ENCODE data around the gene GPR75. TPM values are rescaled to one million over a fixed set of nuclear protein-coding genes. Genes with fewer than 3 reads are reported as not detected.

GPR75 gene
- total and polyA plus RNA-seq, 2 donors from 2014 or later, result 0.17 to 2.4 TPM

DNA sequence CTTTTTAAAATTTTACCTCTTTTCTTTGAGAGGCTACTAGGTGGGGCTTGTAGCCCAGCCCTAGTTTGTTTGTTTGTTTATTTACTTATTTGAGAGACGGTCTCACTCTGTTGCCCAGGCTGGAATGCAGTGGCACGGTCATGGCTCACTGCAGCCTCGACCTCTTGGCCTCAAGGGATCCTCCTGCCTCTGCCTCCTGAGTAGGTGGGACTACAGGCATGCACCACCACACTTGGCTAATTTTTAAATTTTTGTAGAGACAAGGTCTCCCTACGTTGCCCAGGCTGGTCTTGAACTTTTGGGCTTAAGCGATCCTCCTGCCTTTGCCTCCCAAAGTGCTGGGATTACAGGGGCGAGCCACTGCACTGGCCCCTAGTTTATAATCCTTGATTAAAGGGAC lies 38.0 kb downstream of the GPR75 start:
- FAIRE-seq, result no peak
- Histone ChIP-seq H3K36me3 (ENCODE audit: control insufficient read depth in 2 of 3, insufficient read depth in 3 of 3, low read length in 3 of 3) (peaks cover 0 to 19% (median 3%) of the 10 kb centered on the region in 3 donors), H3K4me3 (ENCODE audit: low read length in 3 of 3) (no peak overlapping the region), H3K9ac (ENCODE audit: low read length in 3 of 3) (no peak overlapping the region), H3K9me3 (ENCODE audit: control insufficient read depth in 2 of 3, insufficient read depth in 1 of 3, low read length in 3 of 3) (no peaks in the 10 kb centered on the region), H3K27ac (ENCODE audit: low read depth in 2 of 2, low read length in 2 of 2) (no peak overlapping the region), H3K27me3 (ENCODE audit: control insufficient read depth, insufficient read depth, low read length) (no peaks in the 10 kb centered on the region), H3K4me1 (ENCODE audit: control insufficient read depth in 2 of 3, insufficient read depth in 2 of 3, low read depth in 1 of 3, low read length in 3 of 3) (no peaks in the 10 kb centered on the region)
- DNase-seq, result no peak
- no peak for TF ChIP-seq CTCF (IDR thresholded peaks at IDR 0.05; ENCODE audit: borderline replicate concordance, extremely low read depth, insufficient read depth)
- intact Hi-C loops (cut with DNase I), result no loop called here

GRCh38 chr2:53820711-53821110 lies 39.1 kb downstream of the GPR75 start:
- FAIRE-seq (no peak), DNase-seq (no peak)
- no peaks in the 10 kb centered on the region for H3K9me3 ChIP-seq (ENCODE audit: control insufficient read depth in 2 of 3, insufficient read depth in 1 of 3, low read length in 3 of 3)
- no peak overlapping the region for H3K27ac ChIP-seq (ENCODE audit: low read depth in 2 of 2, low read length in 2 of 2)
- peaks cover 0 to 19% (median 4%) of the 10 kb centered on the region in 3 donors for H3K36me3 ChIP-seq (ENCODE audit: control insufficient read depth in 2 of 3, insufficient read depth in 3 of 3, low read length in 3 of 3)
- no peak for TF ChIP-seq CTCF (IDR thresholded peaks at IDR 0.05; ENCODE audit: borderline replicate concordance, extremely low read depth, insufficient read depth)
- H3K27me3 ChIP-seq (ENCODE audit: control insufficient read depth, insufficient read depth, low read length), result no peaks in the 10 kb centered on the region
- no peak overlapping the region for H3K9ac ChIP-seq (ENCODE audit: low read length in 3 of 3)
- intact Hi-C loops (cut with DNase I), result no loop called here
- H3K4me1 ChIP-seq (ENCODE audit: control insufficient read depth in 2 of 3, insufficient read depth in 2 of 3, low read depth in 1 of 3, low read length in 3 of 3), result no peaks in the 10 kb centered on the region
- no peak overlapping the region for H3K4me3 ChIP-seq (ENCODE audit: low read length in 3 of 3)

DNA sequence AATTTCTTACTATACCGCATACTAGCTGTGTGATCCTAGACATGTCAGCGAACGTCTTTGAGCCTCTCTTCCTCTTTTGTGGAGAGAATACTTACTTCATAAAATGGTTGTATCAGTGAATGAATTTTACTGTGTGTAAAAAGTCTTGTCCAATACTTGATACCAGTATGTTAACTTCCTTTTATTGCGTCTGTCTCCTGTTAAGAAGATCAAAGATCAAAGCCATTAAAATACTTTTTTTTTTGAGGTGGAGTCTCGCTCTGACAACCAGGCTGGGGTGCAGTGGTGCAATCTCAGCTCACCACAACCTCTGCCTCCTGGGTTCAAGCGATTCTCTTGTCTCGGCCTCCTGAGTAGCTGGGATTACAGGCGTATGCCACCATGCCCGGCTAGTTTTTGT lies 39.7 kb downstream of the GPR75 start:
- Histone ChIP-seq H3K27me3 (ENCODE audit: control insufficient read depth, insufficient read depth, low read length) (no peaks in the 10 kb centered on the region), H3K4me3 (ENCODE audit: low read length in 3 of 3) (no peak overlapping the region), H3K36me3 (ENCODE audit: control insufficient read depth in 2 of 3, insufficient read depth in 3 of 3, low read length in 3 of 3) (peaks cover 0 to 24% (median 5%) of the 10 kb centered on the region in 3 donors), H3K9ac (ENCODE audit: low read length in 3 of 3) (no peak overlapping the region), H3K9me3 (ENCODE audit: control insufficient read depth in 2 of 3, insufficient read depth in 1 of 3, low read length in 3 of 3) (no peaks in the 10 kb centered on the region), H3K27ac (ENCODE audit: low read depth in 2 of 2, low read length in 2 of 2) (no peak overlapping the region), H3K4me1 (ENCODE audit: control insufficient read depth in 2 of 3, insufficient read depth in 2 of 3, low read depth in 1 of 3, low read length in 3 of 3) (no peaks in the 10 kb centered on the region)
- FAIRE-seq, result no peak
- intact Hi-C loops (cut with DNase I), result no loop called here
- DNase-seq, result no peak
- no peak for TF ChIP-seq CTCF (IDR thresholded peaks at IDR 0.05; ENCODE audit: borderline replicate concordance, extremely low read depth, insufficient read depth)

DNA sequence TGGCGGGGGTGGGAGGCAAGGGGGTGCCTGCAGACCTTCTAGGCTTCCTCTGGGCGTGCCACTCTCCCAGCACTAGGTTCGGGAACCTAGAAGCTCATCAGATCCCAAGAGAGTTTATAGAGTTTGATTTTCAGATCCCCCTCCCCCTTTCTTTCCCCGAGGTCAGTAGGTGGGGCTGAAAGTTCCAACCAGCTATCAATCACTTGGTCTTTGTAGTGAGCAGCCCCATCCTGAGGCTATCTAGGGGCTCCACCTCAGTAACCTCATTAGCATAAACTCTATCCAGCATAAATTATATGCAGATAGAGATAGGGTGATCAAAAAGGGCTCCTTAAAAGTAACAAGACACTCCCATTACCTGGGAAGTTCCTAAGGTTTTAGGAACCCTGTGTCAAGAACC lies 40.1 kb downstream of the GPR75 start:
- FAIRE-seq (no peak), DNase-seq (no peak)
- TF ChIP-seq CTCF (IDR thresholded peaks at IDR 0.05; ENCODE audit: borderline replicate concordance, extremely low read depth, insufficient read depth), result no peak
- Histone ChIP-seq H3K27me3 (ENCODE audit: control insufficient read depth, insufficient read depth, low read length) (no peaks in the 10 kb centered on the region), H3K4me3 (ENCODE audit: low read length in 3 of 3) (no peak overlapping the region), H3K9me3 (ENCODE audit: control insufficient read depth in 2 of 3, insufficient read depth in 1 of 3, low read length in 3 of 3) (no peaks in the 10 kb centered on the region), H3K36me3 (ENCODE audit: control insufficient read depth in 2 of 3, insufficient read depth in 3 of 3, low read length in 3 of 3) (peaks cover 0 to 24% (median 5%) of the 10 kb centered on the region in 3 donors), H3K4me1 (ENCODE audit: control insufficient read depth in 2 of 3, insufficient read depth in 2 of 3, low read depth in 1 of 3, low read length in 3 of 3) (no peaks in the 10 kb centered on the region), H3K9ac (ENCODE audit: low read length in 3 of 3) (no peak overlapping the region), H3K27ac (ENCODE audit: low read depth in 2 of 2, low read length in 2 of 2) (no peak overlapping the region)
- intact Hi-C loops (cut with DNase I), result no loop called here
